ENCODE data around the gene CDH26.

The CDH26 gene

GRCh38 chr20:59999502-59999901, 41.3 kb downstream of the CDH26 start:
- CTCF ChIA-PET, result no interaction called here
- no peak for DNase-seq (ENCODE audit: low read depth, low spot score)
- POLR2A ChIA-PET, result no interaction called here
- TF ChIP-seq, protein P1, sequence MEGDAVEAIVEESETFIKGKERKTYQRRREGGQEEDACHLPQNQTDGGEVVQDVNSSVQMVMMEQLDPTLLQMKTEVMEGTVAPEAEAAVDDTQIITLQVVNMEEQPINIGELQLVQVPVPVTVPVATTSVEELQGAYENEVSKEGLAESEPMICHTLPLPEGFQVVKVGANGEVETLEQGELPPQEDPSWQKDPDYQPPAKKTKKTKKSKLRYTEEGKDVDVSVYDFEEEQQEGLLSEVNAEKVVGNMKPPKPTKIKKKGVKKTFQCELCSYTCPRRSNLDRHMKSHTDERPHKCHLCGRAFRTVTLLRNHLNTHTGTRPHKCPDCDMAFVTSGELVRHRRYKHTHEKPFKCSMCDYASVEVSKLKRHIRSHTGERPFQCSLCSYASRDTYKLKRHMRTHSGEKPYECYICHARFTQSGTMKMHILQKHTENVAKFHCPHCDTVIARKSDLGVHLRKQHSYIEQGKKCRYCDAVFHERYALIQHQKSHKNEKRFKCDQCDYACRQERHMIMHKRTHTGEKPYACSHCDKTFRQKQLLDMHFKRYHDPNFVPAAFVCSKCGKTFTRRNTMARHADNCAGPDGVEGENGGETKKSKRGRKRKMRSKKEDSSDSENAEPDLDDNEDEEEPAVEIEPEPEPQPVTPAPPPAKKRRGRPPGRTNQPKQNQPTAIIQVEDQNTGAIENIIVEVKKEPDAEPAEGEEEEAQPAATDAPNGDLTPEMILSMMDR (IDR thresholded peaks at IDR 0.05; ENCODE audit: insufficient read depth, low read length, missing control alignments), result no peak
- no peak overlapping the region for H3K4me3 ChIP-seq (ENCODE audit: low read depth, low read length)

DNA sequence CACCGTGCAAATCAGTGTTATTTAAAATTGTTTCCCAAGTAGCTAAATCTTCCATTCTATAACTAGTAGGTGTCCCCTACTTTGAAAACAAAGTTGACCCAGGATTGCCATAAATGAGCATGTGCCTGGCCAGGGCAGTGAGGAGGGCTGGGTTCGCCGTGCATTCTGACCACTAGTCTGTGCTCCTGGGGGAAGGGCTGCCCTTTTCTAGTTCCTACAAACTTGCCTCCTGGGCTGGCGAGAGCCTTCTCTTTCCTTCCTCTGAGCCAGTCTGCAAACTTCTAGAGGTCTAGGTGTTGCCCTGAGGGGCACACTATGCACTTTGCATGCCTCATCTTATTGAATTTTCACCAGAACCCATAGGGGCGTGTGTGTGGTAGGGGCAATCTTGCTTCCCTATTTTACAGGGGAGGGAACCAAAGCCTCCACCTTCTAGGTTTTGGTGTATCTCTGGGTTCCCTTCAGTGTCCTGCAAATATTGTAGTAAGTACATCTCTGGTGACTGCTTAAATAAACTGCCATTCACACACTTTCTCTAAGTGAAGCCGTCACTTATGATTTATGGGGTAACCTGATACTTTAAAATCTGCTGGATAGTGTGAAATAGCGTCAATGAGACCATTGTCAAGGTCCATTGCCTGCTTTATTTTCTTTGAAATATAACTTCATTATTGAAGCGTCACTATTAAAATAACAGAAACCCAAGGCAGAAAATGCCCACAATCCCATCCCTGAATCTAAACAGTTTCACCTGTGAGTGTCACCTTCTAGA, 42.2 kb downstream of the CDH26 start:
- POLR2A ChIA-PET, result no interaction called here
- no peak for DNase-seq (ENCODE audit: low read depth, low spot score)
- H3K4me3 ChIP-seq (ENCODE audit: low read depth, low read length), result no peak overlapping the region
- CTCF ChIA-PET, result no interaction called here
- TF ChIP-seq, protein P1 (IDR thresholded peaks at IDR 0.05; ENCODE audit: insufficient read depth, low read length, missing control alignments), result no peak

- CTCF ChIA-PET, result no interaction called here
- TF ChIP-seq, protein P1 (IDR thresholded peaks at IDR 0.05; ENCODE audit: insufficient read depth, low read length, missing control alignments), result no peak
- no peak overlapping the region for H3K4me3 ChIP-seq (ENCODE audit: low read depth, low read length)
- POLR2A ChIA-PET, result no interaction called here
- DNase-seq (ENCODE audit: low read depth, low spot score), result no peak
Measured at GRCh38 chr20:60001108-60001507, 42.9 kb downstream of the CDH26 start.

DNA sequence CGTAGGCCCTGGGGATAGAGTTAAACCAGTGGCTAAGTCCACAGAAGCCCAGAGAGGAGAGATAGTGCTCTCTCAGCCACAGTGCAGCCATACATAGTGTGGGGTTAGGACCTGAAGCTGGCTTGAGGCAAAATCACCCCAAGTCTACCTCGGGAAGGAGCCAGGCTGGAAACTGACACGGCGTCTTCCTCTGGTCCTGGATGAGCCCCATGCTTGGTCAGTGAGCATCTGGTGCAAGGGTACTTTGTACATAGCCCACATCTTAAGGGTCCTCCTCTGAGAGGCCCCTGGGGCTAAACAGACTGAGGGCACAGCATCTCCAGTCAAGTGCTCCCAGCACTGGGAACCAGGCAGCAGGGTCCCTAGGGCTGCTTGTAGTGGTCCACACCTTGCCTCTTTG, 45.6 kb downstream of the CDH26 start:
- TF ChIP-seq, protein P1 (IDR thresholded peaks at IDR 0.05; ENCODE audit: insufficient read depth, low read length, missing control alignments), result no peak
- DNase-seq (ENCODE audit: low read depth, low spot score), result no peak
- ChIA-PET CTCF (interaction anchor here (0.9 to 1.7 kb wide), 3 partner anchors 11 to 33 kb away, joined by 3 to 4 read pairs (median 4); no protein-coding TSS in a partner anchor), POLR2A (no interaction called here)
- no peak overlapping the region for H3K4me3 ChIP-seq (ENCODE audit: low read depth, low read length)

GRCh38 chr20:60006261-60006660, 48.0 kb downstream of the CDH26 start:
- TF ChIP-seq, protein P1 (IDR thresholded peaks at IDR 0.05; ENCODE audit: insufficient read depth, low read length, missing control alignments), result no peak
- POLR2A ChIA-PET, result no interaction called here
- H3K4me3 ChIP-seq (ENCODE audit: low read depth, low read length), result no peak overlapping the region
- DNase-seq (ENCODE audit: low read depth, low spot score), result no peak
- CTCF ChIA-PET, result no interaction called here

- TF ChIP-seq, protein P1 (IDR thresholded peaks at IDR 0.05; ENCODE audit: insufficient read depth, low read length, missing control alignments), result no peak
- ChIA-PET POLR2A (no interaction called here), CTCF (no interaction called here)
- DNase-seq (ENCODE audit: low read depth, low spot score), result no peak
- no peak overlapping the region for H3K4me3 ChIP-seq (ENCODE audit: low read depth, low read length)
Measured at GRCh38 chr20:60007464-60007863, 49.2 kb downstream of the CDH26 start.

All from AG04449 (cell line).